H1 (cell line): ENCODE results near the gene ENAH. TPM values are rescaled to one million over a fixed set of nuclear protein-coding genes. Genes with fewer than 3 reads are reported as not detected.

Experiments used
- CTCF ChIA-PET: fragments of 300-600 bp; sonication (Branson Sonifier 250); formaldehyde crosslinking; loops from one replicate; lab custom pipeline; 2021; ENCODE audit not compliant: partially characterized antibody; lab: Charles Lee
- POLR2A ChIA-PET: fragments of 300-600 bp; sonication (Branson Sonifier 250); formaldehyde crosslinking; loops from one replicate; lab custom pipeline; 2021; ENCODE audit warnings: inconsistent platforms; ENCODE audit not compliant: partially characterized antibody; lab: Charles Lee
- DNase-seq, 2 experiments: peaks; one replicate each; pipeline versions ENCODE4 v3.0.0 to v3.0.0-alpha.2; 2010 to 2022; ENCODE audit warnings: low spot score in 2 of 2, low read depth in 1 of 2, mixed read lengths in 1 of 2
- FAIRE-seq: peaks from 2 replicates; lab custom pipeline; 2011; peaks lifted over from hg19 to GRCh38; lab: Jason Lieb, UNC
- H2AFZ ChIP-seq: 2 replicates; pipeline ENCODE4 v1.8.1; 2012; ENCODE audit warnings: low read length, inconsistent platforms
- H2AK5ac ChIP-seq: 2 replicates; pipeline ENCODE4 v1.6.1; 2013; ENCODE audit warnings: low read depth, low read length
- H2BK120ac ChIP-seq: replicated peaks from 2 replicates; pipeline ENCODE3; 2013; ENCODE audit warnings: low read depth, low read length, inconsistent platforms
- H2BK12ac ChIP-seq: 2 replicates; pipeline ENCODE4 v1.6.1; 2013; ENCODE audit warnings: low read depth, low read length
- H2BK15ac ChIP-seq: 2 replicates; pipeline ENCODE4 v1.6.1; 2013; ENCODE audit warnings: low read length
- H2BK20ac ChIP-seq: 2 replicates; pipeline ENCODE4 v1.6.1; 2013; ENCODE audit warnings: low read length
- H2BK5ac ChIP-seq: 2 replicates; pipeline ENCODE4 v1.6.1; 2013; ENCODE audit warnings: low read depth, low read length
- H3K14ac ChIP-seq: 2 replicates; pipeline ENCODE4 v1.6.1; 2013; ENCODE audit warnings: inconsistent platforms; ENCODE audit not compliant: insufficient read length
- H3K18ac ChIP-seq: 2 replicates; pipeline ENCODE4 v1.6.1; 2013; ENCODE audit warnings: low read length; ENCODE audit errors: extremely low read depth
- H3K23ac ChIP-seq: 2 replicates; pipeline ENCODE4 v1.6.1; 2013; ENCODE audit warnings: inconsistent platforms; ENCODE audit not compliant: insufficient read length
- H3K23me2 ChIP-seq: 2 replicates; pipeline ENCODE4 v1.6.1; 2013; ENCODE audit warnings: low read depth, low read length
- H3K27ac ChIP-seq: 2 replicates; pipeline ENCODE4 v1.6.1; 2011; ENCODE audit warnings: low read depth, low read length, inconsistent platforms
- H3K27me3 ChIP-seq, 4 experiments: replicated peaks in 1 of 4; 1 replicate in 1 of 4; 2 replicates in 3 of 4; pipeline versions ENCODE4 v1.6.1 to v1.8.1; 2011 to 2013; ENCODE audit warnings: low read length in 3 of 4, mild to moderate bottlenecking in 3 of 4, inconsistent platforms in 2 of 4, mixed read lengths in 2 of 4, moderate library complexity in 1 of 4; ENCODE audit not compliant: control insufficient read depth in 3 of 4, insufficient read depth in 3 of 4; ENCODE audit errors: extremely low read depth in 1 of 4
- H3K36me3 ChIP-seq, 4 experiments: 2 replicates each; pipeline versions ENCODE4 v1.6.1 to v1.8.1; 2011 to 2013; ENCODE audit warnings: mild to moderate bottlenecking in 4 of 4, low read length in 3 of 4, moderate library complexity in 2 of 4, control low read depth in 1 of 4, inconsistent platforms in 1 of 4; ENCODE audit not compliant: insufficient read depth in 4 of 4, control insufficient read depth in 2 of 4
- H3K4ac ChIP-seq: replicated peaks from 2 replicates; pipeline ENCODE3; 2013; ENCODE audit warnings: low read length, low read depth, mixed read lengths, inconsistent platforms; ENCODE audit not compliant: insufficient read length
- H3K4me1 ChIP-seq, 4 experiments: replicated peaks in 1 of 4; 1 replicate in 1 of 4; 2 replicates in 3 of 4; pipeline versions ENCODE4 v1.6.1 to v1.8.1; 2011 to 2013; ENCODE audit warnings: low read length in 3 of 4, inconsistent platforms in 2 of 4, mixed read lengths in 1 of 4; ENCODE audit not compliant: insufficient read depth in 4 of 4, control insufficient read depth in 3 of 4
- H3K4me2 ChIP-seq, 2 experiments: 2 replicates each; pipeline versions ENCODE4 v1.6.1 to v1.8.1; 2011 to 2013; ENCODE audit warnings: low read depth in 2 of 2, low read length in 2 of 2, control low read depth in 1 of 2, inconsistent platforms in 1 of 2, mild to moderate bottlenecking in 1 of 2; ENCODE audit not compliant: insufficient read depth in 1 of 2
- H3K4me3 ChIP-seq, 4 experiments: fragments of 200-600, 300-600 bp in 1 of 4; sonication (generic), shearing (Covaris generic), sonication (Bioruptor Twin) in 1 of 4; 2 replicates each; pipeline versions ENCODE4 v1.5.1 to v1.8.1; 2011 to 2016; ENCODE audit warnings: low read length in 4 of 4, low read depth in 3 of 4, control low read depth in 2 of 4, inconsistent platforms in 2 of 4, mild to moderate bottlenecking in 2 of 4, mixed read lengths in 1 of 4, moderate library complexity in 1 of 4; ENCODE audit not compliant: insufficient read depth in 2 of 4; ENCODE audit errors: extremely low read depth in 1 of 4
- H3K56ac ChIP-seq: replicated peaks from 2 replicates; pipeline ENCODE3; 2013; ENCODE audit warnings: low read depth, mild to moderate bottlenecking, mixed read lengths, low read length, inconsistent platforms; ENCODE audit not compliant: insufficient read length
- H3K79me1 ChIP-seq: 2 replicates; pipeline ENCODE4 v1.6.1; 2013; ENCODE audit warnings: low read depth, low read length, control low read depth
- H3K79me2 ChIP-seq, 2 experiments: 2 replicates each; pipeline versions ENCODE4 v1.6.1 to v1.8.1; 2012 to 2013; ENCODE audit warnings: low read length in 2 of 2, mild to moderate bottlenecking in 2 of 2, inconsistent platforms in 1 of 2; ENCODE audit not compliant: insufficient read depth in 2 of 2, control insufficient read depth in 1 of 2
- H3K9ac ChIP-seq, 4 experiments: replicated peaks in 1 of 4; 1 replicate in 1 of 4; 2 replicates in 3 of 4; pipeline versions ENCODE4 v1.6.1 to v1.8.1; 2011 to 2013; ENCODE audit warnings: low read depth in 3 of 4, low read length in 3 of 4, control low read depth in 2 of 4, mild to moderate bottlenecking in 2 of 4, moderate library complexity in 2 of 4, inconsistent platforms in 1 of 4; ENCODE audit errors: extremely low read depth in 1 of 4
- H3K9me3 ChIP-seq, 2 experiments: 2 replicates each; pipeline versions ENCODE4 v1.6.1 to v1.8.1; 2012 to 2013; ENCODE audit warnings: mild to moderate bottlenecking in 2 of 2, moderate library complexity in 2 of 2, control low read depth in 1 of 2, inconsistent platforms in 1 of 2, low read depth in 1 of 2, low read length in 1 of 2, mixed read lengths in 1 of 2; ENCODE audit not compliant: insufficient read depth in 2 of 2
- H4K20me1 ChIP-seq, 2 experiments: replicated peaks in 1 of 2; 2 replicates each; pipeline versions ENCODE3 to v1.8.1; 2011 to 2013; ENCODE audit warnings: inconsistent platforms in 2 of 2, low read length in 2 of 2, mild to moderate bottlenecking in 1 of 2; ENCODE audit not compliant: insufficient read depth in 2 of 2, control insufficient read depth in 1 of 2
- H4K5ac ChIP-seq: 2 replicates; pipeline ENCODE4 v1.6.1; 2013; ENCODE audit warnings: low read length, low read depth, mixed read lengths, inconsistent platforms; ENCODE audit not compliant: insufficient read length
- H4K8ac ChIP-seq: 2 replicates; pipeline ENCODE4 v1.8.0; 2013; ENCODE audit warnings: mild to moderate bottlenecking, moderate library complexity, low read length, inconsistent platforms; ENCODE audit not compliant: insufficient read depth; ENCODE audit errors: extremely low read depth
- H4K91ac ChIP-seq: replicated peaks from 2 replicates; pipeline ENCODE3; 2013; ENCODE audit warnings: low read length, mixed read lengths, inconsistent platforms; ENCODE audit not compliant: insufficient read length
- CTBP2 ChIP-seq: IDR thresholded peaks from 2 replicates; pipeline ENCODE4 v1.7.0; 2011; ENCODE audit warnings: borderline replicate concordance, mild to moderate bottlenecking, moderate library complexity, mixed read lengths, low read length; ENCODE audit not compliant: insufficient read depth, insufficient read length
- CTCF ChIP-seq, 3 experiments: IDR thresholded peaks; 1 replicate in 2 of 3; 2 replicates in 1 of 3; pipeline versions ENCODE4 v1.5.1 to v1.6.1; 2011; ENCODE audit warnings: low read length in 3 of 3, mild to moderate bottlenecking in 3 of 3, inconsistent platforms in 2 of 3, low read depth in 1 of 3, moderate library complexity in 1 of 3; ENCODE audit not compliant: insufficient read depth in 1 of 3; ENCODE audit errors: control extremely low read depth in 1 of 3
- GABPA ChIP-seq: IDR thresholded peaks from 2 replicates; pipeline ENCODE4 v1.6.1; 2011; ENCODE audit warnings: mild to moderate bottlenecking, low read length, moderate library complexity, borderline replicate concordance; ENCODE audit not compliant: insufficient read depth
- HDAC2 ChIP-seq, 2 experiments: fragments of 300-600 bp in 1 of 2; sonication (generic) in 1 of 2; IDR thresholded peaks; 2 replicates each; pipeline ENCODE4 v1.6.1; 2011 to 2012; ENCODE audit warnings: low read depth in 2 of 2, low read length in 2 of 2, mild to moderate bottlenecking in 2 of 2, moderate library complexity in 2 of 2, borderline replicate concordance in 1 of 2, inconsistent platforms in 1 of 2
- JUN ChIP-seq: IDR thresholded peaks from 2 replicates; pipeline ENCODE4 v1.6.1; 2011; ENCODE audit warnings: low read depth, mild to moderate bottlenecking, improper control_type of control experiment, low read length
- POLR2A ChIP-seq, 2 experiments: IDR thresholded peaks; 1 replicate in 1 of 2; 2 replicates in 1 of 2; pipeline ENCODE4 v1.6.1; 2011; ENCODE audit warnings: low read depth in 2 of 2, low read length in 2 of 2, mild to moderate bottlenecking in 2 of 2; ENCODE audit errors: control extremely low read depth in 1 of 2
- RNF2 ChIP-seq: fragments of 200-900, 300-1000 bp; sonication (generic); IDR thresholded peaks from 2 replicates; pipeline ENCODE4 v1.7.1; 2016; ENCODE audit warnings: borderline replicate concordance, low read depth, mild to moderate bottlenecking, antibody characterized with exemption, low read length; ENCODE audit not compliant: poor library complexity, severe bottlenecking; ENCODE audit errors: missing control alignments
- SIN3A ChIP-seq, 2 experiments: IDR thresholded peaks in 1 of 2; conservative IDR thresholded peaks in 1 of 2; 2 replicates each; pipeline ENCODE4 v1.6.1; 2011 to 2012; ENCODE audit warnings: low read length in 2 of 2, improper control_type of control experiment in 1 of 2, low read depth in 1 of 2, mild to moderate bottlenecking in 1 of 2
- SP2 ChIP-seq: IDR thresholded peaks from 2 replicates; pipeline ENCODE4 v1.6.1; 2012; ENCODE audit warnings: mild to moderate bottlenecking, low read length, inconsistent platforms
- SRF ChIP-seq: IDR thresholded peaks from 2 replicates; pipeline ENCODE4 v1.6.1; 2011; ENCODE audit warnings: mild to moderate bottlenecking, low read depth, low read length, moderate library complexity
- WGBS, 2 experiments: shearing (Covaris generic) in 1 of 2; methylation state at CpG; one replicate each; pipeline versions ENCODE4 v1.1.6 to v1.1.7; 2013 to 2015; ENCODE audit warnings: low lambda C conversion rate in 2 of 2, mixed read lengths in 2 of 2, inconsistent platforms in 1 of 2, low coverage in 1 of 2, missing lambda C conversion rate in 1 of 2; ENCODE audit not compliant: insufficient replicate concordance in 2 of 2, insufficient coverage in 1 of 2, insufficient read length in 1 of 2; ENCODE audit errors: extremely low coverage in 1 of 2, missing lambda C conversion rate in 1 of 2; 5-methylcytosine and 5-hydroxymethylcytosine counted together
- polyA plus RNA-seq, 7 experiments: library from polyadenylated mRNA; depleted of rRNA in 3 of 7; stranded (reverse) in 5 of 7; unstranded in 2 of 7; fragments of >200 nt in 5 of 7; fragments of 200-250 nt in 2 of 7; gene quantifications; 1 replicate in 5 of 7; 2 replicates in 1 of 7; 4 replicates in 1 of 7; pipeline versions ENCODE4 v1.2.1 to v1.2.3, GENCODE V29; 2011 to 2013; ENCODE audit warnings: missing spikeins in 2 of 7, mixed read lengths in 2 of 7
- total RNA-seq: library from RNA; stranded (reverse); fragmentation: NEBNext Ultra II Directional; extraction: Animal tissue kit (Norgen Biotek cat#: 25700); gene quantifications from 2 replicates; pipeline ENCODE4 v1.2.1, GENCODE V29; 2021

The ENAH gene
- total and polyA plus RNA-seq, 2 of the 8 experiments (the other 6 are each of a cell fraction or from before 2014, with no cell fraction given) = 39.1 to 335 TPM

DNA sequence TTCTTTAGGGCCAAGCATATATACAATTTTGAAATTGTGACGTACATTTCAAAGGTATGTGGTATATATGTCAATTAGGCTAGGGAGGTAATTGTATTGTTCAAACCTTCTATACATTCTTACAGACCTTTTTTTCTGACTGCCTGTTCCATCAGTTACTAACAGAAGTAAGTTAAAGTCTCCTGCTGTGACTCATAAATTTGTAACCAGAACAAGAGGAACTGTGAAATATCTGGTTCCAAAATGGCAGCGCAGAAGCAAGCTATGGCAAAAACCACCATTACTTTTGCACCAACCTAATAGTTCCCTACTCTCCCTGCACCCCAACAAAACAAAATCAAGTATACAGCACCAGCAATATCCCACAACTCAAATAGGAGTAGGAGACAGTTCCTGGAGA lies 93.6 kb downstream of the ENAH start:
- H3K9me3 ChIP-seq = peaks cover 0 to 4% of the 10 kb centered on the region in 2 experiments; a peak in 1 of 4 replicates
- H3K4me1 ChIP-seq = no peaks in the 10 kb centered on the region
- DNase-seq (no peak), FAIRE-seq (no peak)
- peaks cover 3 to 55% of the 10 kb centered on the region in 2 experiments; a peak in 2 of 4 replicates for H3K79me2 ChIP-seq
- H2AFZ ChIP-seq = no peak overlapping the region
- no peaks in the 10 kb centered on the region for H3K27me3 ChIP-seq
- H4K5ac ChIP-seq = no peak overlapping the region
- H3K4me2 ChIP-seq = no peak overlapping the region
- H2BK5ac ChIP-seq = no peak overlapping the region
- H3K18ac ChIP-seq = no peak overlapping the region
- no peaks in the 10 kb centered on the region; the same call in 1 of the 2 replicates for H3K23me2 ChIP-seq
- CTCF ChIA-PET = interaction anchor here (0.6 to 1.0 kb wide), 2 partner anchors 17 to 213 kb away, joined by 3 read pairs; no protein-coding TSS in a partner anchor
- H3K4ac ChIP-seq = no peak overlapping the region
- no peak overlapping the region for H2BK120ac ChIP-seq
- H4K8ac ChIP-seq = no peak overlapping the region
- no peak overlapping the region for H2BK15ac ChIP-seq
- no peak overlapping the region for H3K27ac ChIP-seq
- H3K14ac ChIP-seq = no peak overlapping the region
- POLR2A ChIA-PET = interaction anchor here (1.2 kb wide), 1 partner anchor 10 kb away, joined by 3 read pairs; no protein-coding TSS in a partner anchor
- H3K23ac ChIP-seq = no peak overlapping the region
- H2AK5ac ChIP-seq = no peak overlapping the region
- H3K79me1 ChIP-seq = peaks cover 5% of the 10 kb centered on the region
- no peak overlapping the region for H2BK20ac ChIP-seq
- no peak overlapping the region for H3K56ac ChIP-seq
- 94% methylated on average over 2 of the region's 2 CpGs; no CpG with 5 or more reads in 1 of the 2 experiments for WGBS, 2 experiments
- no peak overlapping the region for H2BK12ac ChIP-seq
- no peak overlapping the region for H4K91ac ChIP-seq
- no peak overlapping the region for H3K9ac ChIP-seq
- no peak overlapping the region for H3K4me3 ChIP-seq
- peaks cover 0 to 43% (median 18%) of the 10 kb centered on the region in 4 experiments; a peak in 5 of 8 replicates for H3K36me3 ChIP-seq
- no peaks in the 10 kb centered on the region for H4K20me1 ChIP-seq
- no peak for TF ChIP-seq CTBP2
- no peak for TF ChIP-seq HDAC2 (IDR thresholded peaks at IDR 0.05; ENCODE audit: borderline replicate concordance in 1 of 2, low read depth in 2 of 2, low read length in 2 of 2)
- TF ChIP-seq RNF2 = no peak
- TF ChIP-seq SP2 = no peak
- no peak for TF ChIP-seq GABPA
- no peak for TF ChIP-seq SRF
- TF ChIP-seq CTCF (IDR thresholded peaks at IDR 0.05; ENCODE audit: control extremely low read depth in 1 of 3, insufficient read depth in 1 of 3, low read depth in 1 of 3, low read length in 3 of 3) = no peak
- TF ChIP-seq JUN = no peak
- TF ChIP-seq SIN3A (conservative IDR thresholded peaks at IDR 0.05 in 1 of 2, IDR thresholded peaks at IDR 0.05 in 1 of 2; ENCODE audit: low read depth in 1 of 2, low read length in 2 of 2) = no peak
- TF ChIP-seq POLR2A (IDR thresholded peaks at IDR 0.05; ENCODE audit: control extremely low read depth in 1 of 2, low read depth in 2 of 2, low read length in 2 of 2) = no peak
